Retinal pigment epithelial cell (primary cell): ENCODE measurements around the gene MMRN1.

Experiments used
- DNase-seq: peaks from one replicate; pipeline ENCODE4 v3.0.0-alpha.2; 2010; ENCODE audit warnings: low read depth
- H3K4me3 ChIP-seq: 2 replicates; pipeline ENCODE4 v1.5.1; 2011; ENCODE audit warnings: mild to moderate bottlenecking, low read length, control low read depth, moderate library complexity
- CTCF ChIP-seq: conservative IDR thresholded peaks from 2 replicates; pipeline ENCODE4 v1.5.1; 2011; ENCODE audit warnings: low read depth, low read length, control low read depth, inconsistent platforms

MMRN1 gene

GRCh38 chr4:89954906-89955695, 60.4 kb downstream of the MMRN1 start:
- no peak overlapping the region for H3K4me3 ChIP-seq
- DNase-seq: no peak
- no peak for TF ChIP-seq CTCF

- no peak for DNase-seq
- no peak overlapping the region for H3K4me3 ChIP-seq
- TF ChIP-seq CTCF: no peak
Measured at GRCh38 chr4:89957046-89957926, 62.6 kb downstream of the MMRN1 start.

GRCh38 chr4:89981789-89982334, 87.2 kb downstream of the MMRN1 start:
- H3K4me3 ChIP-seq: no peak overlapping the region
- no peak for DNase-seq
- no peak for TF ChIP-seq CTCF

DNA sequence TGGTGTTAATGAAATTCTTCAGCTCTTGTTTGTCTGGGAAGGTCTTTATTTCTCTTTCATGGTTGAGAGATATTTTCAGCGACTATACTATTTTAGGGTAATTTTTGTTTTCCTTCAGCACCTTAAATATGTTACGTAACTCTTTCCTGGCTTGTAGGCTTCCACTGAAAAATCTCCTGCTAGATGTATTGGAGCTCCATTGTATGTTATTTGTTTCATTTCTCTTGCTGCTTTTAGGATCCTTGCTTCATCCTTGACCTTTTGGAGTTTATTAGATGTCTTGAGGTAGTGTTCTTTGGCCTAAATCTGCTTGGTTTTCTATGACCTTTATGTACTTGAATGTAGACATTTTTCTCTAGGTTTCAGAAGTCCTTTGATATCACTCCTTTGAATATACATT, 93.6 kb downstream of the MMRN1 start:
- no peak for TF ChIP-seq CTCF
- no peak overlapping the region for H3K4me3 ChIP-seq
- no peak for DNase-seq

DNA sequence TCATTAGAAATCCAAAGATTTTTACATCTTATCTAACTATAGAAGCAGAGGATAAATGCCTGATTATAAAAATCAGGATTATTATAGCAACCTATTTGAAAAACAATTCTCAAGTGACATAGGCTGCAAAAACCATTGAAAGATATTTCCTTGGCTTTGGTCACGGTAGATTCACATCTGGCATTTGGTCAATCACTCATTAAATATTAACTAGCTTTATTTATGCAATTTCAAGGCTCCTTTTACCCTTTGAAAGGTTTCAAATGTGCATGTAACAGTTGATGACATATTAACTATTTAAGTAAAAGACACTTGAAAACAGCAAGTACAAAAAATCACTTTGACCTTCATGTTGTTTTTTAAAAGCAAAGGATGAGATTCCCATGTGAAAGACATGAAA, 98.1 kb downstream of the MMRN1 start:
- DNase-seq: no peak
- H3K4me3 ChIP-seq: no peak overlapping the region
- no peak for TF ChIP-seq CTCF

DNA sequence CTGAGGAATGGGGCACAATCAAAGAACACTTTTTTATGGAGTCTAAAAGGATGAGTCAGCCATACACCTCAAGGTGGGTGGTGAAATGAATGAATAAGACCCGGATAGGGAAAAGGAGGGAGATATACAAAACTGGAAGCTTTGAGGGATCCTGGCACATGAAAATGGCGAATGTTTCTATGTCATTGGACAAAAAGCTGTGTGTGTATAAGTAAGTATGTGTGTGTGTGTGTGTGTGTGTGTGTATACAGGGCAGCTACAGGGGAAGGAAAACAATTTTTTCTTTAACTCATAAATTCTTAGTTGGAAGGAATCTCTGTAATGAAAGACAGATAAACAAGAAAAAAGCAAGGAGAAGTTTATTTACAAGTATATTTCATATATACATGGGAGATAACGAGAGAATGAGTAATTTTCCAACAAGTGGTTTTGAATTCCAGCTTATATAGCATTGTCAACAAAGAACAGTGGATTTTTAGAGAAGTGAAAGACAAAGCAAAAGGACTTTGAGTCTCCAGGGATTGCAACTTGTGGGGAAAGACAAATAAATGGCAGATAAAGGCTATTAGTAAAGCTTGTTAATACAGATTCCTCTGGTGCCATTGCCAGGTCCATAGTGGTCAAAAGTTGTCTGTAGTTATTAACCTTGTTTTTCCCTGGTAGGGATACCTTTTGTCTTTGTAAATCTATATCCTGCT, 99.7 kb downstream of the MMRN1 start:
- no peak for DNase-seq
- no peak for TF ChIP-seq CTCF
- H3K4me3 ChIP-seq: no peak overlapping the region
